H1 (cell line): ENCODE results near the gene VWA5B2. TPM values are rescaled to one million over a fixed set of nuclear protein-coding genes. Genes with fewer than 3 reads are reported as not detected.

Experiments
- ATF3 ChIP-seq: IDR thresholded peaks from 2 replicates; pipeline ENCODE4 v1.6.1; 2011; ENCODE audit warnings: low read depth, mild to moderate bottlenecking, low read length; ENCODE audit not compliant: insufficient read depth
- SIX5 ChIP-seq: IDR thresholded peaks from 2 replicates; pipeline ENCODE4 v1.6.1; 2011; ENCODE audit warnings: mild to moderate bottlenecking, low read depth, low read length
- polyA plus RNA-seq, 7 experiments: library from polyadenylated mRNA; depleted of rRNA in 3 of 7; stranded (reverse) in 5 of 7; unstranded in 2 of 7; fragments of >200 nt in 5 of 7; fragments of 200-250 nt in 2 of 7; gene quantifications; 1 replicate in 5 of 7; 2 replicates in 1 of 7; 4 replicates in 1 of 7; pipeline versions ENCODE4 v1.2.1 to v1.2.3, GENCODE V29; 2011 to 2013; ENCODE audit warnings: missing spikeins in 2 of 7, mixed read lengths in 2 of 7
- total RNA-seq: library from RNA; stranded (reverse); fragmentation: NEBNext Ultra II Directional; extraction: Animal tissue kit (Norgen Biotek cat#: 25700); gene quantifications from 2 replicates; pipeline ENCODE4 v1.2.1, GENCODE V29; 2021

The VWA5B2 gene
- total and polyA plus RNA-seq, 2 of the 8 experiments (the other 6 are each of a cell fraction or from before 2014, with no cell fraction given) = 0.53 to 0.56 TPM

GRCh38 chr3:184235381-184236032 lies 6.1 kb downstream of the VWA5B2 start (continued):
- TF ChIP-seq SIX5 = no peak
- no peak for TF ChIP-seq ATF3
